SW480 (cell line): Measurements from ENCODE around the gene TFF1.

Source experiments
- DNase-seq: peaks from one replicate; pipeline ENCODE4 v3.0.0-alpha.2; 2016; ENCODE audit warnings: low spot score

TFF1 gene

DNA sequence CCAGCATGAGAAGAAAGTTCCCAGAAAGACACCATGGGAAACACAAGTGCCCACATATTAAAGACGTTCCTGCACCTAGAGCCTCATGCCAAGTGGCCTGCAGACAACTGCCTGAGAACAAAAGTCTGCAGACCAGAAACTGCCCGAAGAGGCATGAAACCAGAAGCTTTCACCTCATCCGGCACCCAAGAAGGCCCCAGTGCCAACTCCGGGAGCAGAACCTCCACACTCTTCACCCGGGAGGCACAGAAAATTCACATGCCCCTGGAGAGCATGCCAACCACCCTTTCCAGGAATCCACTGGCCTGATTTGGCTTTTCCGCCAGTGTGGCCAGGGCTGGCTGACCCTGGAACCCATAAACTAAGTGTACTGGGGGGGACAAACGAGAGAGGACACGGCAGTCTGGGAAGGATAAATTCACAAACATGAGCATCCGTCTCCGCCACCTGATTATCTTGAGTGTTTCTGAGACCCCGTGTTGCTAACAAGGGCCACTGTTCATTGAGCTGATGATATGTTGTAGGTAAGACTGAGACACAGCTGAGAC, 22.3 kb downstream of the TFF1 start:
- no peak for DNase-seq

DNA sequence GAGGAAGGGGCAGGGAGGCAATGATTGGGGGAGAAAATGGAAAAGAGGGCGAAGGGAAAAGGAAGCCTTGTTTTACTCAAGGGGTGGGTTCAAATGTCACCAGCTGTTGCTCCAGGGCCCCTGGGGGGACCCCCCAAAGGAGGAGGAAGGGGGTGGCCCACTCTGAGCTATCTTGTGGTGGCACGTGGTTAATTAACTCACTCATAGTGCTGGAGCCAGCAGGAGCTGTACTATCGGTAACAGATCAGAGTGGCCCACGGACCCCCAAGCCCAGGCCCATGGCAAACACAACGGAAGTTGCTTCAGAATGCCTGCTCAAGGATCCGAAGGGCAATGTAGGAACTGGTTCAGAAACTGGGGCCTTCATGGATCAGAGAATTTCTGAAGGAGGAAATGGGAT, 22.8 kb downstream of the TFF1 start:
- no peak for DNase-seq

DNA sequence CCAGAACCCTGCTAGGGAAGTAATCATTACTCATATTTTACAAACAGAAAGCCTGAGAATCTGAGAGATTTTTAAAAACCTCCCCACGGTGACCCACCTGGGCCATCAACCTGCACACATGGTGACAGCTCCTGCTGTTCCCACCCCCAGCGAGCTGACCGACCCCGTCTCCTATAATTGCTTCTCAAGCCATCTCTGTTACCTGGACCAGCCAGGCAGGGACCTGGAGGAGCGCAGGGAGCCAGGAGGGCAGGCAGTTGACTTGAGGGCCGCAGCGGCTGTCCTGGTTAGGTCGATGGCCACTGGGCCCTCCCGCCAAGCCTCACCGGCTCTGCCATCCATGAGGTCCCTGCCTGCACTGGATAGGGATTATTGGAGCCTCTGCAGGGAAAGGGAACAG, 23.2 kb downstream of the TFF1 start:
- DNase-seq = no peak

DNA sequence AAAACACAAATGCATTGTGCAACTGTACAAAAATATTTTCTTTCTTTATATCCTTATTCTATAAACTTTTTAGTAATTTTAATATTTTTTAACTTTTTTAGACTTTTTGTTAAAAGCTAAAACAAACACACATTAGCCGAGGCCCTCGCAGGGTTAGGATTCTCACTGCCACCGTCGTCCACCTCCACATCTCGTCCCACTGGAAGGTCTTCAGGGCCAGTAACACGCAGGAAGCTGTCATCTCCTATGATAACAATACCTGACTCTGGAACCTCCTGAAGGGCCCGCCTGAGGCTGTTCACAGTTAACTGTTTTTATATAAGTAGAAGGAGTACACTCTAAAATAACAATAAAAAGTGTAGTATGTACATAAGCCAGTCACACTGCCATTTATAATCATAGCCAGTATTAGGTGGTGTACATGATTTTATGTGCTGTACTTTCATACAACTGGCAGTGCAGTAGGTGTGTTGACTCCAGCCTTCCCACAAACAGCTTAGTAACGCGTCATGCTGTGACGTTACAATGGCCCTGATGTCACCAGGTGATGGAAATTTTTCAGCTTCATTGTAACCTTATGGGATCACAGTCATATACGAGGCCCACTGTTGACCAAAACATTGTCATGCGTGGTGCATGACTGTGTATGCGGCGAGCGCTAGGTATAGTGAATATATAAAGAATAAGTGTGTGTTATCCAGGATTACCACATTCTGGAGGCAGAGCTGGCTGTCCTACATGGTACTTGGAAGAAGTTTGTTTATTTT, 24.4 kb downstream of the TFF1 start:
- no peak for DNase-seq

DNA sequence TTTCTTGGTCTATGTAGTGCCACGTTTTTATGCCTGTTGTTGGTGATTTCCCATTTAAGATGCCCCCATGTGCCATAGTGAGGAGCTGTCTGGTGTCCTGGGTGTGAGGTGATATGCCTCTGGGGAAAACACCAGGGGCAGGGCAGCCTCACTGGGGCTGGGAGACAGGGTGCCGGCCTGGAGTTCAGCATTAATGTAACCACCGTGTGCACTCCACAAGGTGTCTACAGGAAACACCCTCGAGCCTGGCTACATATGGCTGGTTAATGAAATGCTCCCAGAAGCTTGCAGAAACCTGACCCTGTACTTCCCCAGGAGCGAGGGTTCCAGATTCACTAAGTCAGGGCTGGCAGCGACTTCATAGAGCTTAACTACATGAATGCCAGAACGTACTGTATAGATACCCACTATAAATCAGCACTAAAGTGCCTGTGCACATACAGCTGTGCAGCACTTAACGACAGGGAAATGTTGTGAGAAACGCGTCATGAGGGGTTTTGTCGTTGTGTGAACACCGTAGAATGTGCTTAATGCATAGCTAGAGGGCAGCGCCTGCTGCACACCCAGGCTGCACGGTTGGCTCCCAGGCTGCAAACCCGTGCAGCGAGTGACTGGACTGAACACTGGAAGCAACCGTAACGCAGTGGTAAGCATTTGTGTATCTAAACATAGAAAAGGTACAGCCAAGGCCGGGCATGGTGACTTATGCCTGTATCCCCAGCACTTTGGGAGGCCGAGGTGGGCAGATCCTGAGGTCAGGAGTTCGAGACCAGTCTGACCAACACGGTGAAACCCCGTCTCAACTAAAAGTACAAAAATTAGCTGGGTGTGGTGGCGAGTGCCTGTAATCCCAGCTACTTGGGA, 25.9 kb downstream of the TFF1 start:
- DNase-seq = no peak

DNA sequence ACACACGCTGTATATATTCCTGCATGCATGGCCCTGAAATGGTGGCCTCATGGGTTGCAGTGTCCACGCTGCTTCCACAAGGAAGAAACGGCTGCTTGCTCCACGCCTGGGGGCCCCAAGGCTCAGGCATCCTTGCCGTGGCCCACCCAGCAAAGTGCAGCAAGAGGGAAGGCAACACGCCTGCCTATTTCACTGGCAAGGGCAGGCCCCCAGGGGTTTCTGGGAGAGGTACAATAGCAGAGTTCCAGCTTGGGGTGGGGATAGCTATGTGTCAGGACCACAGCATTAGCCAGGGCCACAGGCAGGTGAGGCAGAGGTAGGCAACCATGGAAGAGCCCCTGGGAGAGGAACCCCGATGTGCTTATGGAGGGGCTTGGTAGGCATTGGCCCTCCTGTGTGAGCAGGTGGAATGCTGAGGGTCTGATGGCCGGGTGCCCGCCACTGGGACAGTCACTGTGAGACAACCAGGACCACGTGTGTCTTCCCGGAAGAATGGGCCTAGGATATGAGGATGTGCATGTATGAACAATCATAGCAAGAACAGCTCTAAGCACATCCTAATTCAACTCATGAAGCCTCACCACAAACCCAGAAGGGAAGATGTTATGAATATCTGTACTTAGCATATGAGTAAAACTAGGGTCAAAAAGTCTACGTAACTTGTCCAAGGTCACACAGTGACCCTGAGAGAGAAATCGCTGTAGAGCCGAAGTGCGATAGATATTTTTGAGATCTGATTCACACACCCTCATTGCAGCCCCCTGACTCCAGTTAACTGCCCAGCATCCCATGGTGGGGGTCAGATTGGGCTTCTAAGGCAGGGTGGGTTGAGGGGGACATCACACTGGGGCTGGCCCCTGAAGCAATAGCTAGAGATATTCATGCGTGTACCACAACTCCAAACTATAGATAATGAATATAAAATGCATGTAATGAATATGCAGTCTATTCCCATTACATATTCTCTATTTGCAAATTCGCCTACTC, 27.3 kb downstream of the TFF1 start:
- DNase-seq = no peak

DNA sequence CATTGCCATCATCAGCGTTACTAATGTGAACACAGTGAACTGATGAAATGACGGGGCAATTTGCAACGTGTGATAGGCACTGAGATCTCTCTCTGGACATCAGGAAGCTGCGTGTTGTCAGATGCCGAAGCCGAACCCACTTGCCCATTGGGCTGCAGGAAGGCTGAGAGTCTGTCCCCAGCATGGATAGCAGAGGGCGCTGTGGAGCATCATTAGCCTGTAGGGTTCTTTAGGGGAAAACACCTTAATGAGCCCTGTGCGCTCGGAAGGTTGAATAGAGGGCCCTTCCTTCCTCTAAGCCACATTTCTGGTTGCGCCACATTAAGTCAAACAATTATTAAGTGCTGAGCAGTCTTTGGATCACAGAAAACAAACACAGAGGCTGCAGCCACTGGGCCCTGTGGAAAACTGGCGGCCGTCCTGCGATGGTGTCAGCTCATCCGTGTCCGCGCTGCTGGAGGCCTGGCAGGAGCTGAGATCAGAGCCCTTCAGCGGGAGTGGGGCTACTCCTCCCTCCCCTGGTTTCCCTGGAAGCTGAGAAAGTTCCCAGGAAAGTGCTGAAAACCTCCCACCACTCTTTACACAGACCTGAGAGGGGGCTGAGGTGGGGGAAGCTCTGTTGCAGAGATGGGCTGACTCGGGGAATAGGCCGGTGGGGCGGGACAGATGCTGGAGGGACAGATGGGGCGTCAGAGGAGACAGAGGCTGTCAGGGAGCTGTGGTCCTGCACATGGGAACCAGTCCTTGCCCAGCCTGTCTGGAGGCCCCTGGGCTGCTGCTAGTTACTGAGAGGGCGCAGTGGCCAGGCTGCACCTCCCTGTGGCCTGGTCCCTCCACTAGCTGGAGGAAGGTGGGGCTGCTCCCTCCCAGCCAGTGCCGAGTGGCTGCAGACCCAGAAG, 28.3 kb downstream of the TFF1 start:
- DNase-seq = peak; percentile 54

DNA sequence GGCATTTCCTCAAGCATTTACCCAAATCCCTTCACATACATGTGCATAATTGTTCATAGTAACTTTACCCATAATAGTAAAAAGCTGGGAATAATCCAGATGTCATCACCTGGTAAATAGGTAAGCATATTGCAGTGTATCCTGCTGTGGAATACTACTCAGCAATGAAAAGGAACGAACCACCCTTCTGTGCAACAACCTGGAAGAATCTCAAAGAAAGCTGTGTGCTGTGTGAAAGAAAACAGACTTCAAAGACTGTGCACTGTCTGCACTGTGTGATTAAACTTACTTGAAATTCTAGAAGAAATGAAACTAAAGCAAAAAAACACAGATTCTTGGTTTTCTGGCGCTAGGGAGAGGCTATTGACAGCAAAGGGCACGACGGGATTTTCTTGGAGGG, 29.1 kb downstream of the TFF1 start:
- no peak for DNase-seq

DNA sequence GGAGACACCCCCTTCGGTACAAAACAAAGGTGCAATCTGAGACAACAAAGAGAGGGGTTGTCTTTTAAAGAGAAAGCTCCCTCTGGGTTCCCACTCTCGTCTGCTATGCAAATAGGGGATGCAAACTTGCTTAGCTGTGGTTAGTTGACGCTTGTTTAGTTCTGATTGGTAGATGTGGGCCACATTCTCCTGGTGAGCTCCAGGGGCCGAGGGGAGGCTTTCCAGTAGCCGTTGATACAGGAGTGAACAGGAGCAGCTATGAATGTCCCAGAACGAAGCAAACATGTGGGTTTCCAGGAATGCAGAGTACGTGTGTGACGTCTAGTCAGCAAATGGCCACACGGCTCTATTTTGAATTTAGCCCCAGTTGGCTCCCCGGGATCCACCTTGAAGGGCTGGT, 30.3 kb downstream of the TFF1 start:
- DNase-seq = peak; percentile 84

DNA sequence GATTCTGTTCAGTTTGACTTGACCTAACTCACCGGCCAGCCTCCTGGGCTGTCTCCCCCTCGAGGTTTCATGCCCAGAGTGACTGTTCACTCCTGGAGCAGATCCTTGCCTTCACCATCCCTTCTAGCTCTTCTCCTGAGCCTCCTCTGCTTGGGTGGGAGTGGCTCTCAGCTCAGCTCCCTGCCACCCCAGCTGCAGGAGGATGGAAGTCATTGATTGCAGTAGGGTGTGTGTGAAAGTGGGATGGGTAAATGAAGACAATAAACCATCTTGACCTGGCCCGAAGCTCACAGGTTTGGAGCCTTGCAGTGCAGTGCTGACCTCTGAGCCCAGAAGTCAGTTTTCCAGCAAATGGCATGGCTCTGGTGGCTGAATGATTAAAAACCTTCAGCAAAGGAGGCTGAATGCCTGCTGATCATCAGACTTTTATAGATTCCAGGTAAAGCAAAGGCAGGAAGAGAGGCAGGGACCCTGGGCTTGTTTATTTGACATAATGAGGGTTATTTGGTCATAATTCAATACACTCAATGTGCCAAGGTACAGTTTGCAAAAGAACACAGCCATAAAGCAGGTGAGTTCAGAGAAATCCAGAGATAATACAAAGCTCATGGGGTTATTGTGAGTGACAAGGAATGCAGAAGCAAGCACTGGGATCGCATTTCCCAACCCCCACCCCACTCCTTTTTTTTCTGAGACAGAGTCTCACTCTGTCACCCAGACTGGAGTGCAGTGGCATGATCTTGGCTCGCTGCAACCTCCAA, 33.6 kb downstream of the TFF1 start:
- no peak for DNase-seq

DNA sequence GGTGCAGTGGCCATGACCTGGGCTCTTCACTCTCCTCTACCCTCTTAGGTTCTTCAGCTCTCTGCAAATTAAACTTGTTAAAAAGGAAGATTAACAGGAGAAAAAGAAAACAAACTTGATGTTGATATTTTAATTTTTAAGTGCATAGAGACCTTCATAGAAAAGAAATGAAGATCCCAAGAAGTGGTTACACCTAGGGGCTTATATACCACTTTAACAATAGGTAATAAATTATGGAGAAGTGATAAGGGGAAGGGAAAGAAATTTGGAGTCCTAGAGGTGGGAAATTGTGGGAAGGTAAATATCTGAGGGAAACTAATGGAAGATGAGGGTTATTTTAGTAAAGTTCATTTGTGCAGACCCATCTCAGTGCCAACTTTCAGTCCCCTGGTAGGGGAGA, 34.7 kb downstream of the TFF1 start:
- no peak for DNase-seq

DNA sequence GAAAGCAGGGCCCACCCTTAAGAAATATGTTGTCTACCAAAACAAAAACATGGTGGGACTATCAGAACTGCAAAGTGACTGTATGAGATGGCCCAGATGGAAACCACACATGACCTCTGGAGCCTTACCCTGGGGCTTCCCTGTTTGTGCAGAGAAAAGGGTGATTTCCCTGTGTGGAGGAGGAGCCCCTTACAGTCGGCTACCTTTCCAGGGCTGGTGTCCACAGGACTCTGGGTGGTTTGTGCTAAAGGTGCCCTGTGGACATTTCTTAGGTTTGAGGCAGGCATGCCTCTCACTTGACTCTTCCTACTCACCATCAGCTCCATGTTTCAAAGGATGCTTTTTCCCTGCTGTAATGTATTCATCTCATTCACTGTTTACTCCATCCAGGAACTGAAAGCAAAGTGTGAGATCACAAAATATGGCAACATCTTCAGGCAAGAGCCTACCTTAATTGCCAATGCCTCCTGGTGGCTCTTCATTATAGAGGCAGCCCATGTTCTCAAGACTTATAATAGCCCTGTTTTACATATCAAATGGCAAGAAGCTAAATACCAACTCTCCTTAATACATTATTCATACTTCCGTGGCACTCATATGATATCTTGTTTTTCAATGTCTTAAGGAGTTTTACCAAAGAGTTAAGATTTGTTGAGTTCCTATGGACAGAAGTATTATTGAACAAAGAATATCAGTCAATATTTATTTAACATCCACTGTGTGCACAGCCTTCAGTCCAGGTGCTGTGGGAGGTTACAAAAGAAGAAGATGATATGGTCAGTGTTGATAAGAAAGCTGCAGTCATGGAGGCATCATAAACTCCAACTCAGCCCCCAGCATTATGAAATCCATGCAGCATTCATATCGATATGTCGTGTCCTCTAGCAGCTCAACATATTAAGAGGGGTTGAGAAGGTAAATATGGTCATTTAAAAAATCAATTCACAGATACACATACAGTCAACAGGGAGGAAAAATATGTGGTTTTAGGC, 35.7 kb downstream of the TFF1 start:
- no peak for DNase-seq

DNA sequence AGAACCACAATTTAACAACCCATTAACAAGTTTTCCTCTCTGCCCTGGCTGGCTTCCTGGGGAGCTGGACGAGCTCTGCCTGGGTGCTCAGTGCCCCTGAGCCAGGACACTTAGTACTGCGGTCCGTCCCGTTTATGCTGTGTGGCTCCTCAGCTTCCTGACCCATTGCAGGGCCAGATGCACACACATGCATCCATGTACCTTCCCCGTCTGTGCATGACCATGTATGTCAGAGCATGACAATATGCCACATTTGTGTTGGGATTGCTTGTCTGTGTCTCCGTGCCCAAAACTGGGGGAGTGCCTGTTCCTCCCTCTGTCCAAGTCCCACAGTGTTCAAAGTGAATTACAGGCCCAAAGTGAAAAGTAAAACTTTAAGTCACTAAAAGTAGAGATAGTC, 41.4 kb downstream of the TFF1 start:
- no peak for DNase-seq

DNA sequence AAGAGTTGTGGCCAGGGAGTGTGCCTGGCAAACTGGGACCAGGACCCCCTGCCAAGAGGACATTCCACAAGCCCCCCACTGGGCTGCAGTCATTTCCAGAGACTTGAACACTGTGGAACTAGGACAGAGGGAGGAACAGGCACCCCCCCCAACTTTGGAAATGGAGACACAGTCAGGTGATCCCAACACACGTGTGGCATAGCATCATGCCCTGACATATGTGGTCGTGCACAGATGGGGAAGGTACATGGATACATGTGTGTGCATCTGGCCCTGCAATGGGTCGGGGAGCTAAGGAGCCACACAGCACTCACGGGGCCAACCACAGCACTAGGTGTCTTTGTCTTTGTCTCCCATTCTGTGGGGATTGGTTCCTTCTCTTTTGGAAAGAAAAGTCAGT, 44.5 kb downstream of the TFF1 start:
- DNase-seq = no peak

DNA sequence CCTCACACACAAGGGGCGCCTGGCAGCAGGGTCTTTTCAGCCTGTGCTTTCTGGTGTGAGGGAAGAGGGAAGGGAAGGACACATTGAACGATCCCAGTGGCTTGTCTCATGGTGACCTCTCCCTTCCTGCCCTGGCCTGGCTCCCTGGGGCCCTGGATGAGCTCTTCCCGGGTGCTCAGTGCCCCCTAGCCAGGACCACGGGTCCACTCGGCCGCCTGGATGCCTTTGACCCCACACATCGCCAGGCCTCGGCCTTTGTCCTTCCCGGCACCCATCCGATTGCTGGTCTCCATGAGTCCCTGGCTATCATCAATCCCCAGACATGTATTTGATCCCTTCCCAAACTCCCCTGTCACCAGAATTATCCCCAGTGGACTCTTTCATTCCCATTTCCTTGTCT, 45.1 kb downstream of the TFF1 start:
- DNase-seq = no peak

DNA sequence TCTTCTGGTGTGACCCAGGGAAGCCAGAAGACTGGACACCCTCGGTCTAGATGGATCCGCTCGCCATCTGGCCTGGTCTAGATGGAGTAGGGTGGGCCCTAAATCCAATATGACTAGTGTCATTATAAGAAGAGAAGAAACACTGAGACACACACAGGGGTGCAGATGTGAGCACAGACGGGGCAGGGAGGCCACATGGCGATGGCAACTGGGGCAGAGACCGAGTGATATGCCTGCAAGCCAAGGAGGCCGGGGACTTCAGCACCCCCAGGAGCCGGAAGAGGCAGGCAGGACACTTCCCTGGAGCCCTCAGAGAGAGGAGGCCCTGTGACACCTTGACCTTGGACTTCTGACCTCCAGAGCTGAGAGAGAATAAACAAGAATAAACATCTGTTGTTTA, 45.5 kb downstream of the TFF1 start:
- DNase-seq = no peak

DNA sequence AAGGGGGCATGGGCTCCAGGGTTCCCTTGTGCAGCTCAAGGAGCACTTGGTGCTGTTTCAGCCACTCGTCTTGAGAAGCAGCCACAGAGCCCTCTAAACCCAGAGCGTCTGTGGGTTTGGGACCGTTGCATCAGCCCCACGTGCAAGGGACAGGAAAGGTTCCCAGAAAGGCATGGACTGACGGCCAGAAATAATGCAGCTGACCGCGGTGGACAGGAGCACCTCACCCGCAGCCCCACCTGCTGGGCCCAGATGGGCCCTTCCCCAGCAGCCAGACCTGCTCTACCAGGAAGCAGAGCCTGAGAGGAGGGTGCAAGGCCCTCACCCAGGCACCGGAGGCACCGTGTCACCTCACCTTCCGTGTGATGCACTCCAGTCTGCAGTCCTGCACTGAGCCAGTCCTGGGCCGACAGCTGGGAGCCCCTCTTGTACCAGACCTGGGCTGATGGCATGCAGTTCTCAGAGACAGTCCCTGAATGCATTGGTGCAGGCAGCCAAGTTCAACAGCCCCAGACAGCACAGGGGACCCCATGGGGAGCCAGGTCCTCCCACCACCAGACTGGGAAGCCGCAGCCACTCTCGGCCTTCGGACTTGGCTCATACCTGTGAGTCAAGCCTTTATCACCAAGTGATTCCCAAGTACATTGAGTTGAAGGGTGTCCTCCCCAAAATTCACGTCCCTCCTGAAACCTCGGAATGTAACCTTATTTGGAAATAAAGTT, 46.3 kb downstream of the TFF1 start:
- DNase-seq = no peak

DNA sequence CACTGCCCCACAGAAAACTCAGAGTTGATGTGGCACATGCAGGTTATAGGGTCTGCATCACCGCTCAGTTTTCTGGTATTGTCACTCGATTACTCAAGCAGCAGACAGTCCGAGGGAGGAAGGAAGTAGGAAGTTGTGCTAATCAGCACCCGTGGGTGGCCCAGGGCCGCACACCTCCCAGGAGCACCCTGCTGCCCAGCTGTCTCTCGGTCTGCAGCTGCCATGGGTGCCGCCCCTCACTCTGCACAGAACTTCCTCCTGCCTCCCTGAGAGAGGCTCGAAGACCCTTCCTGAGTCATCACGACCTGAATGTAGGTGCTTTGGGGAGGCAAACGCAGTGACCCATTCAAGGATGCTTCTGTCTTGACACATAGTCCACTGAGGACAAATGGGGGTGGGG, 47.0 kb downstream of the TFF1 start:
- no peak for DNase-seq
